ENCODE results near the gene NGF.
"Not testable (repeated sequence)": the region's sequence is repeated elsewhere in the genome, so short reads cannot be mapped to it uniquely, and the experiment has no call there.

Gene NGF

DNA sequence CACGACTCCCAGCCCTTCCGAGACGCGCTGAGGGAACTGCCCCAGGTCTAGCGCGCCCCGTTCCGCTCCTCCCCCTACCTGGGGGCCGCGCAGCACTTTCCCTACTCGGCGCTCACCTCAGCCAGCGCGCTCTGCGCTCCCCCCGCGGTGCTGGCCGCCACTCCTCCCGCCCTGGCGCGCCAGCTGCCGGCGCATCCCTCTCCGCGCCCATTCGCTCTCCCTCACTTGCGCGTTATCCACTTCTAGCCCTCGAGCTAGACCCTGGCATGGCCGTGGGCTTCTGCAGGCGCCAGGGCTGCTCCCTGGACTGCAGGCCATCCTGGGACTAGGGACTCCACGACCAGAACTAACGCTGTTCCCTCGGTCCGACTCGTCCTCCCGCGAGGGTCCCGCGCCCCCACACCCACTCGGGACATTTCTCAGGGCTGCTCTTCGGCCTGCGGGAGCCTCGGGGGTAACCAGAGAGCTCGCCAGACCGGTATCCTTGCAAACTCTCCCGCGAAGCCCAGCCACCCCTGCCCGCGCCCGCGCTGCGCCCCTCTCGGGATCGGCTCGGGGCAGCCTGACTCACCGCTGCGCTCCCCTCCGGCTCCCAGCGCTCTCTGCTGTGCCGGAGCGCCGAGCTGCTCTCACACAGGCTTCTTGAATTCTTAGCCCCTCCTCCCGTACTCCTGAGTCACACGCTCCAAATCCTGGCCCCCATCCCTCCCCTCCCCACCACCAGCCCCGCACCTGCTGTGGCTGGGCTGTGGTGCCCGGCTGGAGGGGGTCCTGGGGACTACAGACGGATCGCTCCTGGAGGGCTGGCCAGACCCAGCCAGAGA, at the start of gene NGF:
Gene NGF, minus strand, starts transcription at position 617 of the 824 bp plus-strand sequence. CDS start 51,454 bp downstream, outside the sequence.
- no peak for FAIRE-seq

DNA sequence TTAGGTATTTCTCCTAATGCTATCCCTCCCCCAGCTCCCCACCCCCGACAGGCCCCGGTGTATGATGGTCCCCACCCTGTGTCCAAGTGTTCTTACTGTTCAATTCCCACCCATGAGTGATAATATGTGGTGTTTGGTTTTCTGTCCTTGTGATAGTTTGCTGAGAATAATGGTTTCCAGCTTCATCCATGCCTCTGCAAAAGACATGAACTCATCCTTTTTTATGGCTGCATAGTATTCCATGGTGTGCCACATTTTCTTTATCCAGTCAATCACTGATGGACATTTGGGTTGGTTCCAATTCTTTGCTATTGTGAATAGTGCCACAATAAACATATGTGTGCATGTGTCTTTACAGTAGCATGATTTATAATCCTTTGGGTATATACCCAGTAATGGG, 45.4 kb upstream of the NGF start:
- FAIRE-seq = not testable (repeated sequence)

DNA sequence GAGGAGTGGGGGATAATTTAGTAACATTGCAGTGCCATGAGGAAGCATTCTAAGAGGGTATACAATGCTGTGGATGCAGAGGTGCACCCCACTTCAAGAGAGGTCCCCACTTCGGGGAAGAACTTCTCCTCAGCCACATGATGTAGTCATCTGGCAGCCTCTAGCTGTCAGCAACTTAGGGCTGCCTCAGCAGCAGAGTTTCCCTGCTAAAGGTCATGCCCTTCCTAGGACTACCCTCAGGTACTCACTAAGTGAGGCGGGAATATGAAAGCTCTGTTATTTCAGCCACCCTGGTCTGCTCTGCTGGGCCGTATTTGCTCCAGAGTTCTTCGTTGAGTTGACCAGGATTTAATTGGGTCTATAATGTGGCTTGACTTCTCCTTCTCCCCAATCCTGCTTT, 41.9 kb upstream of the NGF start:
- FAIRE-seq = no peak

DNA sequence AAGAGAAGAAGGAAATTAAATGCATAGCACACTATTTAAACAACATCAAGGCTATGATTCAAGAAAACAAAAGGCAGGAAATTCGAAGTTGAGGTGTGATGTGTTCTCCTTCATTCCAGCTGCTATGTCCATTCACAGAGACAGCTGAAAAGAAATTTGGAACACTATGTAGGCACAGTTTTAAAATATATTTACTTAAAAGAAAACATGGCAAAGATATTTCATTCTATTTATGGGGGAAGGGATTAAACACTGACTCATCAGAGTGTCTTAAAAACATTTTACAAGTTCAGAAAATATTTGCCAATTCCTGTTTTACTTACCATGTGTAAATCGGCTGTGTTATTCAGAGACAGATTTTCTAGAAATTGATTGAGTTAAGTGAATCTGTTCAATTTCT, 39.4 kb upstream of the NGF start:
- FAIRE-seq = no peak

DNA sequence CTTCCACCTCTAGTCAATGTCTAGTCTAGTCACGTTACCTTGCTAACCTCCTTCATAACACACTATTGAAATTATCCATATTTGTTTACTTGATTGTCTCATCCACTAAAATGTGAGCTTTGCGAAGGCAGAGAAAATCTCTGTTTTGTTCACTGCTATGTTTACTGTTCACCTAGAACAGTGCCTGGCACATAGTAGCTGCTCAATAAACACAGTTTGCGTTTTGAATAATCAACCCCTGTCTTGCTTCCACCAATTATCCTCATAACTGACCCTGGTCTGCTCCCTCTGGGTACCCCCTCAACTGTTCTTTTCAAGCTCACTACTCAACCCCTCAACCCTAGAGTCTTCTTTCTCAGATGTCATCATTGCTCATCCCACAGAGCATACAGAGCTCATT, 36.5 kb upstream of the NGF start:
- FAIRE-seq = no peak

DNA sequence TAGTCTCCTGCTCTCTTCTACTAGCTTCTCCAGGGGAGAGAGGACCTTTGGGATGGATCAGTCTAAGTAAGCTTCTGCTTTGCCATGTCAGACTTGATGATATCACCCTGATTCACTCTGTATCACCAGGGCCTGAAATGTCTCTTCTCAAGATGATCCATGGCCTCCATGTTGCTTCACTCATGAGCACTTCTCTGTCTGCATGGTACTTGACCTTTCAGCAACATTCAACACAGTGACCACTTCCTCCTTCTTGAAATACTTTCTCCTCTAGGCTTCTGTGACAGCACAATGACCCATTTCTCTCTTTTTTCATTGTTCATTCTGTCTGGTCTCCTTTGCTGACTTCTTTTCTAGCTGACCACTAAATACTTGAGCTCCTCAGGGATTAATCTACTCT, 35.3 kb upstream of the NGF start:
- FAIRE-seq = no peak

DNA sequence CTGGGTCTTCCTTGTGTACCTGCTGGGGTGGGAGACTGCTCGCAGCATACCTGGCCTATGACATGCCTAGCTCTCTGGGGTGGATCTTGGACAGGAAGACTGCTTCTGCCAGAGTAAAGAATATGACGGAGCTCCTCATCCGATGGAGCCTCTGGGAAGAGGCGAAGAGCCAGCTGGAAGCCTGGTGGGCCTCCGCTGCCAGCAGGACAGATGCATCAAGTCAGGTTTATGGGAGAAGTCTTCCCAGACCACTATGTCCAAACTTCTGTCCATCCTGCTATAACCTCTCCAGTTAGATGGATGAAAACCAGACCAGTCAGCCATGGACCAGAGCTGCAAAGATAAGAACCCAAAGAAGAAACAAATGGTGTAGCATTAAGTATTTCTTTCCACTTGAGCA, 27.7 kb upstream of the NGF start:
- FAIRE-seq = no peak

DNA sequence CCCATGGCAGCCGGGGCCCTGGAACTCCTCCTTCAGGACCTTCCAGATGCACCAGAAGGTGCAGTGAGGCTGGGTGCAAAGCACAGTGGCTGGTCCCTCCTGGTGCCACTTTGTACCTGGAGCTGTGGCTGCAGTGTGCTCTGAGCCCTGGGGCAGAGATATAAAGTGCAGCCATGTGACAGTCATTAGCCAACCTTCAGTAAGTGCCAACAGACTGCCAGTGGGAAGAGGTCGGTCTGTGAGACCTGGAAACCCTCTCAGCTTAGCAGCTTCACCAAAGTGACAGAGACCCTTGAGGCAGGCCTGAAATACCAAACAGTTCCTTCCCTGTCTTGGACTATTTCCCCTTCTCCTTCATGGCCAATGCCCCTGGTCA, 26.7 kb upstream of the NGF start:
- FAIRE-seq = no peak

DNA sequence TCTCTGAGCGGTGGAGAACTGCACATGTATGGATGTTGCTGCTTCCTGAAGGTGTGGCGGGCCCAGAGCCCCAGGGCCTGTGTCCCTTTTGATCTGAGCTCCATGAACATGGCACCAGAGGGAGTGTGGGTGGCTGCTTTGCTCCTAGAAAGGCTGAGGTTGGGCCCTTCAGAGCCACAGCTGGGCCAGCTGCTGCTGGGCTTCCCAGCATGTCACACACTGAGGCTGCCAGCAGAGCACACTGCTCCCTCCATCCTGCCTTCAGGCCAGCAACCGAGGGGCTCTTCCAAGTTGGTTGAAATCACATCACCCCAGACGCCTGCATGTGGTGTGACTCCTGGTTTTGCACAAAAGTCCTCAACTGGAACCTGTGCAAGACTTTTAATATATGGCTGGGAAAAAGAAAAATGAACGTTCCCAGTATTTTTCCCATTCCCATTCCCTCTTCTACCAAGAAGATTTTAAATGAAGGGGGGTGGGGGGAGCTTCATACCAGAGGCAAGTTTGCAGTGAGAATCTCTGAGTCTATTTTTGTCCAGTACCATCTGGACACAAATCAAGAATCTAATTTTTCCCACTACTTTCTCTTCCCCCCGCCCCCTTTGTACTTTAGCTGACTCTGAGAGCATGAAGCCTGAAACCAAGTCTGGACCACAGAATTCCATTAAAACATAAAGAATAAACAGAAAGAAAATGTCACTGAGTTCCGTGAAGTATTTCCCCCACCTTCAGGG, 26.2 kb upstream of the NGF start:
- FAIRE-seq = no peak

DNA sequence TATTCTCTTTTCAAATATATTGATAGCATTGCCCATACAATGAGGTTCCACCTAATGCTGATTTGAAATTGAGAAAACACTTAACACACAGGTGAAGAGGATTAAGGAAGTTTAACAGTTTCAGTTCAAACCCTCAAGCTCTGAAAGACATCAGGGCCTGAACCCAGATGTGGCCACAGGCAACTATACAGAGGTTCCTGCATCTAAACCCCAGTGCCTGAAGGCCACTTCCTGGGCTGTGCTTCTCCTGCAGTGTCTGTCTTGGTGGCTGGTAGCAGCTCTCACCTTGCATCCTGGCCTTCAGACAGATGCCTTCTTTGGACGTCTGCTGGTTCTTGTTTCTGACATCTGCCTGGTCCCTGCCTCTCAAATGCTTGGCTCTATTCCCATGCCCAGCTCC, 25.1 kb upstream of the NGF start:
- FAIRE-seq = no peak

DNA sequence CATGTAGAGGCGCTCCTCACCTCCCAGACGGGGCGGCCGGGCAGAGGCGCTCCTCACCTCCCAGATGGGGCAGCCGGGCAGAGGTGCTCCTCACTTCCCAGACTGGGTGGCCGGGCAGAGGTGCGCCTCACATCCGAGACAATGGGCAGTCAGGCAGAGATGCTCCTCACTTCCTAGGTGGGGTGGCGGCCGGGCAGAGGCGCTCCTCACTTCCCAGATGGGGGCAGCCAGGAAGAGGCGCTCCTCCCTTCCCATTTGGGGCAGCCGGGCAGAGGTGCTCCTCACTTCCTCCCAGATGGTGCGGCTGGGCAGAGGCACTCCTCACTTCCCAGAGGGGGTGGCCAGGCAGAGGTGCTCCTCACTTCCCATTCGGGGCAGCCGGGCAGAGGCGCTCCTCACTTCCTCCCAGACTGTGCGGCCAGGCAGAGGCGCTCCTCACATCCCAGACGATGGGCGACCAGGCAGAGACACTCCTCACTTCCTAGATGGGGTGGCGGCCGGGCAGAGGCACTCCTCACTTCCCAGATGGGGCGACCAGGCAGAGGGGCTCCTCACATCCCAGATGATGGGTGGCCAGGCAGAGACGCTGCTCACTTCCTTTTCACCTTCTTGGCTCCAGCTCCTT, 22.6 kb upstream of the NGF start:
- FAIRE-seq = not testable (repeated sequence)

DNA sequence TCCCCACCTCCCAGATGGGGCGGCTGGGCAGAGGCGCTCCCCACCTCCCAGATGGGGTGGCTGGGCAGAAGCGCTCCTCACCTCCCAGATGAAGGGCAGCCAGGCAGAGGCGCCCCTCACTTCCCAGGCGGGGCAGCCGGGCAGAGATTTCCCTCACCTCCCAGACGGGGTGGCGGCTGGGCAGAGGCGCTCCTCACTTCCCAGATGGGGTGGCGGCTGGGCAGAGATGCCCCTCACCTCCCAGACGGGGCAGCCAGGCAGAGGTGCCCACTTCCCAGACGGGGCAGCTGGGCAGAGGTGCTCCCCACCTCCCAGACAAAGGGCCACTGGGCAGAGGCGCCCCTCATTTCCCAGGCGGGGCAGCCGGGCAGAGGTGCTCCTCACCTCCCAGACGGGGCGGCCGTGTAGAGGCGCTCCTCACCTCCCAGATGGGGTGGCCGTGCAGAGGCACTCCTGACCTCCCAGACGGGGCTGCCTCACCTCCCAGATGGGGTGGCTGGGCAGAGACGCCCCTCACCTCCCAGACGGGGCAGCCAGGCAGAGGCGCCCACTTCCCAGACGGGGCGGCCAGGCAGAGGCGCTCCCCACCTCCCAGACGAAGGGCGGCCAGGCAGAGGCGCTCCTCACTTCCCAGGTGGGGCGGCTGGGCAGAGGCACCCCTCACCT, 21.9 kb upstream of the NGF start:
- FAIRE-seq = not testable (repeated sequence)

DNA sequence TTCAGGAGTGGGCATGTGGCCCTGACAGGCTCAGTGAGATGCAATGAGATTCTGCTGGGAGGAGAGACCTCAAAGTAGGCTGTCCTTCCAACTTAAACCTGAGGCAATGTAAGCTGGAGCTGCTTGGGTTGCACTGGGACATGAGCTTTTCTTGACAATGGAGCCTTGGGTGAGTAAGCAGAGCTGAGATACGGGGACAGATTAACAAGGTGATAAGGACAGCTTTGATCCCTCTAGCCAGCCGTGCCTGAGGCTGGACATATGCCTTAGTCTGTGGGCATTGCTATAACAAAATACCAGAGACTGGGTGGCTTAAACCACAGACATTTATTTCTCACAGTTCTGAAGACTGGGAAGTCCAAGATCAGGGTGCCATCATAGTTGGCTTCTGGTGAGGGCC, 18.3 kb upstream of the NGF start:
- no peak for FAIRE-seq

DNA sequence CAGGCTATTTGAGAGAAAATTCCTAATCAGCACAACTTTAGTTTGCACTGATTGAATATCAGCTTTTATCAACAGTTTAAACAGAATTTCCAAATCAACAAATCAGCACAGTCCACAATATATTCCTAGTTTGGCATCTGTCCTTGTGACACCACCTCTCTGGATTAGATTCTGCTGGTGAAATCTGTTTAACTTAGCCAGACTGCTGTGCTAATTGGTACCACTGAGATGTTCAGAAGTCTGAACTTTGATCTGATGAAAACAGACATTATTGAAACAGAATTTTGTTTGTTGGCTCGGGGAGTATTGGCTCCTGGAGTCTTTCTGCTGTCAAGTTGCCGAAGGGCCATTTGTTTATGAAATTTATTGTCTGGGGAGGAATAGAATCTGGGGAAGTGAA, 17.0 kb upstream of the NGF start:
- FAIRE-seq = no peak

DNA sequence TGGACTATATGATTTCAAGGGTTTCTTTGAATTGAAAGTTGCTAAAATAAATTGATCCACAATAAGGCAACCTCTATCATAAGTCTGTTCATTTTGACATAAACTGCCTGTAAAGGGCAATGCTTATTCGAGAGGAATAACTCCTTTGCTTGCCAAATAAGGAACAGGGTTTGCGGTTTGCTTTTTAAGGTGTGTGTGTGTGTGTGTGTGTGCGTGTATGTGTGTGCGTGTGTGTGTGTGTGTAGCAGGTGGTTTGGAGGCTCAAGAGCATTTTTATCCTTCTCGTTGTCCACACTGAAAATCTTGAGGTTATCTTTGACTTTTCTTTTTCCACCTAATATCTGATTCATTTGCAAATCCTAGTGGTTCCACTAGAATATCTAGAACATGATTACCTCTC, 13.1 kb upstream of the NGF start:
- FAIRE-seq = no peak

DNA sequence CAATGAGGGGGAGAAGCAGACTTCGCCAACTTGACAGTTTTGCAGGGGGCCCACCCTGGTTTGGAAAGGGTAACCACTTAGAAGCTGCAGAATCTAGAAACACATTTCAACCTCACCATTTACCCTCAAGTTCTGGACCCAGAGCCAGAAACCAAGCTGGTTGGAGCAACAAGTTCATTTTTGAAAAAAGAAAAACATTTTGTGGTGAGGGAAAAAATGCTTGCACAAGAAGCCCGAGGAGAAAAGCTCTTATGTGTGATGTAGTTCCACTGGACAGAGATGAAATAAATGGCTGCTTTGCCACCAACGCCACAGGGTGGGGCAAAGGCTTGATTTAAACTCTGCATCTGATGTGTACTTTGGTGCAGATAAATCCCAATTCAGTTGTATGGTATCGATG, 10.6 kb upstream of the NGF start:
- FAIRE-seq = no peak

DNA sequence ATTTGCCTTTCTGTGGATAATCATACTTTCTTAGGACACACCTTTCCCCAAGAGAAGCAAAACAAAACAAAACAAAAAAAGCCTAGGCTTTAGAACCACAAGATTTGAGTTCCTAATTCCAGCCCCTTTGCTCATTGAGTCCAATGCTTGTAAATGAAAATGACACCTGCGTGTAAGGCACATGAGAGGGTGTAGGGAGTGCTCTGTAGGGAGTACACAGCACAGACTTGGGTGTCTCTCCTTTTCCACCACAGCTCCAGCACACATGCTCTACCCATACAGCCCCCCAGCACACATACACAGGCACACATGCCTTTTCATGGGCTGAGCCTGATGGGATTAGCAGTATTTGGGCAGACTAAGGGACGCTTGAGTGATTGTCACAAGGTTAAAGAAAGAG, 9.2 kb upstream of the NGF start:
- FAIRE-seq = no peak

DNA sequence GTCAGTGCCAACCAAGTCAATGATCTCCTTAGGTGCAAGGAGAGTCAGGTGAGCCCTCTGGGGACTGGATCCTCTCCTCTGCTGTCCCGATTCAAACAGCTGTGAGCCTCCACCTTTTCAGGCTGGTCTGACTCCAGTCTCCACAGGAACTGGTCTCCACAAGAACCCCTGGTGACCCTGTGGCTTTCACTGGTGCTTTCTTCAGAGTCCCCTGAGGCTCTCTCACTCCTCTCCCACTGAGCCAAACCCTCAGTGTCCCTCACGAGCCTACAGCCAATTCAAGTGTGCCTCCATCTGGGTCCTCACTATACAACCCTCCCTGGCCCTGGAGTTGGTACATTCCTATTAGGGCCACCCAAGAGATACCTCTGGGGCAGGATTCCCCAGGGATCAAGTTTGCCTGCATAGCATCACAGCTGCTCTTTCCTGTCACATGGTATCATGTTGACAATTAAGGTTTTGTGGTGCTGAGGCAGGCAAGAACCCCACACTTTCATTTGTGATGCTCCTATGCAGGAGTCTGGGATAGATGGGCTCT, 5.2 kb upstream of the NGF start:
- no peak for FAIRE-seq

DNA sequence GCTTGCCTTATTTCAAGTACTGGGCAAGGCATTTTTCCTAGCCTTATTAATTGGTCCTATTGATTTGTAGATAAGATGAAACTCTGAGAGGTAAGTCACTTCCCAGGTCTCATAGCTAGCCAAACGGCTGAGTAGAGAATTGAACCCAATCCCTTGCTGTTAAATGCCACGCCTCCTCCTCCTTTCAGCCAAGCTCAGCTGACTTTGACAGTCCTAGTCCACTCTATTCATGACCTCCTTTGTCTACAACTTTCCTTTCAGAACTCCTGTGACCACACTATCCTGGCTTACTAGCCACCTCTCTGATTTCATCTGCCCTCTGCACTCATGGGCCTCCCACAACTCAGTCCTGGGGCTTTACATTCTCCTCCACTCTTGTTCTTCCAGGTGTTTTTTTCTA, 3.9 kb upstream of the NGF start:
- no peak for FAIRE-seq

DNA sequence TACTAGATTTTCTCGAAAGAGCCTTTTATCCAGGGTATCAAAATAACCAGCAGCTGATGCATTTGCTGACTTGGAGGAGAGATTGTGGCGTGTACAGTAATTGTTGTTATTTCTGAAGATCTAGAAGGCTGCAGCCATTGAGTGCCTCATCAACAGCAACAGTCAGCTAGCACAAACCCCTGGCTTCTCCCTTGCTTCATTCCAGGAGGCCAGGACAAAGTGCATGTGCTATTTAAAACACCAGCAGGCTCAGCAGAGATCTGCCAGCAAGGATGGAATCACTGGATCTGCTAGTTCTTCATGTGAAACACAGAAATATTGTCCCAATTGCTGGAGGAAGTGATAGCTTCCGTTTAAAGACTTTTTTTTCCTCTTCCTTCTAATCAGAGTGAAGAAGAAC, 2.8 kb upstream of the NGF start:
- no peak for FAIRE-seq

DNA sequence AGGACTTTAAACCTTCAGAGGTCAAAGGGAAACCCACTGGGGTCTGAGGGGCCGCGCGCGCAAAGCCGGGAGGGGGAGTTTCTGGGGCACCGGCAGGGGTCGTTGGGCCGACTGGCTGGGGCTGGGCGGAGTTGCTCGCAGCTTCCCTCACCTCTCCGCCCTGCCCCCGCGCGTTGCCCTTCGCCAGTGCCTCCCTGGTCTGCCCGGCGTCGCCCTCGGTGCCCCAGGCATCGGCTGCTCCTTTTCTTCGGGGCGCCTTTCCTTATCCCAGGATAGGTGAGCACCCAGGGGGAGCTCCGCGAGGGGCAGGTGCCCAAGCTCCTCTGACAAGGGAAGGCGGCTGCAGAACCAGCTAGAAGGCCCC, 390 bp upstream of the NGF start:
- no peak for FAIRE-seq

DNA sequence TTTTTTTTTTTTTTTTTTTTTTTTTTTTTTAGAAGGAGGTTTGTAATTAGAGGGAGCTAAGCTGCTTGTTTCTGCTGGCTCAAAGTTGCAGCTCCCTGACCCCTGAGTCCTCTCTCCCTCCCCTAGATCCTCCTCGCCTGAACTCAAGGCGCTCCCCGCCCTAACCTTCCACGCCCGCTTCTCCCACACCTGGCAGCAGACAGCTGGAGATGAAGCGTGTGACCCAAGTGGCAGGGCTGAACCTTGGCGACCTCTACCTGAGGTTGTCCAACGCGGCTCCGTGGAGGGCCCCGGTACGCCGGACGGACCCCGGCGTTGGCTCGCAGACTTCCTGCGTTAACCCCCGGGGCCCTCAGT, 795 bp downstream of the NGF start:
- FAIRE-seq = no peak

DNA sequence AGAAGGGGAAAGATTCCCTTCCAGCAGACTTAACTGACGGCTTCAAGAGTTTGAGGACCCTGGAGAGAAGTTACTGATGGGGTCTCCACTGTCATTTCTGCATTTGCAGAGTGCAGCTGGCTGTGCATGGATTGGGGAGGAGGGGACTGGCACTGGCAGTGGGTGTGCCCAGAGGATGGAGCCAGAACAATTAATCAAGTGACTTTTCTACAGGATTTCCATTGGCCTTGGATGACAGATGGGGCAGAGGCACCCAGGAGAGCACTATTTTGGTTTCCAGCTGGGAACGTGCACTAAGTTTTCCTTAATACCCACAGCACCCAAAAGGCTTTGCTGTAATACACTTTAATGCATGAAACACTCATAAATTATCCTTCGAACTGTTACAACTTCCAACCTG, 1.3 kb downstream of the NGF start:
- no peak for FAIRE-seq

Measured in colon (tissue), 2 donors.